ENCODE measurements around the gene RNF214. TPM values are rescaled to one million over a fixed set of nuclear protein-coding genes. Genes with fewer than 3 reads are reported as not detected.

The RNF214 gene
- total RNA-seq, 4 donors from 2014 or later: 5.0 to 10.5 (median 5.6) TPM

DNA sequence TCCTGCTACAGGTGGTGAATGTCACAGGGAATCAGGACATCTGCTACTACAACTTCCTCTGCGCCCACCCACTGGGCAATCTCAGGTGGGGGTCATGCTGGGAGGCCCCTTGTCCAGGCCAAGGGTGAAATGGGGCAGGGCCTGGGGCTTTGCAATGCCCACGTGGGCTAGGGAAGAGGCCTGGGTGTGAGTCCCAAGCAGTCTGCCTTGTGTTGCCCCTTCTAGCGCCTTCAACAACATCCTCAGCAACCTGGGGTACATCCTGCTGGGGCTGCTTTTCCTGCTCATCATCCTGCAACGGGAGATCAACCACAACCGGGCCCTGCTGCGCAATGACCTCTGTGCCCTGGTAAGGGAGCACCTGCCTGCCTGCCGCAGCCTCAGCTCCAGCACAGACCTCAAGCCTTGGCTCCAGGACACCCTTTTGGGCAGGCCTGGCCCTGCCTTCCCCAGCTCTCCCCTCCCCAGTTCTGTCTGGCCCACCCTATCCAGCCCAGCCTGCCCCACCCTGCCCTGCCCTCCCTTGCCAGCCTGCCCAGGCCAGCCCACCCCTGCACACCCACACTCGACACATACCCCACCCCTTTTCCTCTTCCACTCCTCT is 42.4 kb upstream of the RNF214 start:
- 78 to 91% methylated on average over 2 to 7 of the region's 8 CpGs for WGBS, 2 donors
- no peak for DNase-seq
- TF ChIP-seq POLR2A (IDR thresholded peaks at IDR 0.05): no peak
- TF ChIP-seq, protein P1, sequence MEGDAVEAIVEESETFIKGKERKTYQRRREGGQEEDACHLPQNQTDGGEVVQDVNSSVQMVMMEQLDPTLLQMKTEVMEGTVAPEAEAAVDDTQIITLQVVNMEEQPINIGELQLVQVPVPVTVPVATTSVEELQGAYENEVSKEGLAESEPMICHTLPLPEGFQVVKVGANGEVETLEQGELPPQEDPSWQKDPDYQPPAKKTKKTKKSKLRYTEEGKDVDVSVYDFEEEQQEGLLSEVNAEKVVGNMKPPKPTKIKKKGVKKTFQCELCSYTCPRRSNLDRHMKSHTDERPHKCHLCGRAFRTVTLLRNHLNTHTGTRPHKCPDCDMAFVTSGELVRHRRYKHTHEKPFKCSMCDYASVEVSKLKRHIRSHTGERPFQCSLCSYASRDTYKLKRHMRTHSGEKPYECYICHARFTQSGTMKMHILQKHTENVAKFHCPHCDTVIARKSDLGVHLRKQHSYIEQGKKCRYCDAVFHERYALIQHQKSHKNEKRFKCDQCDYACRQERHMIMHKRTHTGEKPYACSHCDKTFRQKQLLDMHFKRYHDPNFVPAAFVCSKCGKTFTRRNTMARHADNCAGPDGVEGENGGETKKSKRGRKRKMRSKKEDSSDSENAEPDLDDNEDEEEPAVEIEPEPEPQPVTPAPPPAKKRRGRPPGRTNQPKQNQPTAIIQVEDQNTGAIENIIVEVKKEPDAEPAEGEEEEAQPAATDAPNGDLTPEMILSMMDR (IDR thresholded peaks at IDR 0.05): no peak
- H3K4me1 ChIP-seq: peaks cover 0 to 20% (median 0%) of the 10 kb centered on the region in 3 donors
- no peaks in the 10 kb centered on the region for H3K27me3 ChIP-seq
- H3K27ac ChIP-seq: peak overlapping the region in 1 of 4 donors; percentile 29
- H3K36me3 ChIP-seq: peaks cover 29 to 92% (median 33%) of the 10 kb centered on the region in 3 donors
- H3K9me3 ChIP-seq: no peaks in the 10 kb centered on the region
- no peak overlapping the region for H3K4me3 ChIP-seq
- intact Hi-C loops (cut with DNase I): no loop called here

DNA sequence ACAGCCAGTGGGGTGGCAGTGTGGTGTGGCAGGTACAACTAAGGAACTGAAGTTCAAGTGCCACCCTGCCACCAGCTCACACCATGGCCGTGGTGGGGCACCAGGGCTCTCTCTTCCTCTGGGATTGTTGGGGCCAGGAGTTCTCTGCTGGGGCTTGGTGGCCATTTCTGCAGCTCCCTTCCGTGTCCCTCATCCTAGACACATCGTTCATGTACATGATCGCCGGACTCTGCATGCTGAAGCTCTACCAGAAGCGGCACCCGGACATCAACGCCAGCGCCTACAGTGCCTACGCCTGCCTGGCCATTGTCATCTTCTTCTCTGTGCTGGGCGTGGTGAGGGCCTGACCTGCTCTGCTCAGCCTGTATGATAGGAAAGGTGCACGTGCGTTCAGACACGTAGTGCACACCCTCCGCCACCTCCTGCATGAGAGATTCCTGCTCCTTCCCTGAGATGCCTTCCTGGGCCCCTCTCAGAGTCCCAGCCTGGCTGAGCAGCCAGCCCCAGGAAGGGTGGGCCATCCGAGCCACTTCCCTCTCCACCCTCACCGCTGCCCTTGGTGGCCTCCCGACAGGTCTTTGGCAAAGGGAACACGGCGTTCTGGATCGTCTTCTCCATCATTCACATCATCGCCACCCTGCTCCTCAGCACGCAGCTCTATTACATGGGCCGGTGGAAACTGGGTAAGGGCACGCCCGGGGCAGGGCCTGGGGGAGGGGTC is 40.6 kb upstream of the RNF214 start:
- H3K36me3 ChIP-seq: peaks cover 29 to 90% (median 33%) of the 10 kb centered on the region in 3 donors
- no peak for DNase-seq
- H3K4me3 ChIP-seq: no peak overlapping the region
- 93 to 95% methylated on average over 14 to 19 of the region's 26 CpGs for WGBS, 2 donors
- intact Hi-C loops (cut with DNase I): no loop called here
- H3K27ac ChIP-seq: no peak overlapping the region
- no peaks in the 10 kb centered on the region for H3K27me3 ChIP-seq
- no peaks in the 10 kb centered on the region for H3K9me3 ChIP-seq
- TF ChIP-seq, protein P1 (IDR thresholded peaks at IDR 0.05): no peak
- TF ChIP-seq POLR2A (IDR thresholded peaks at IDR 0.05): no peak
- H3K4me1 ChIP-seq: peaks cover 0 to 23% (median 0%) of the 10 kb centered on the region in 3 donors

DNA sequence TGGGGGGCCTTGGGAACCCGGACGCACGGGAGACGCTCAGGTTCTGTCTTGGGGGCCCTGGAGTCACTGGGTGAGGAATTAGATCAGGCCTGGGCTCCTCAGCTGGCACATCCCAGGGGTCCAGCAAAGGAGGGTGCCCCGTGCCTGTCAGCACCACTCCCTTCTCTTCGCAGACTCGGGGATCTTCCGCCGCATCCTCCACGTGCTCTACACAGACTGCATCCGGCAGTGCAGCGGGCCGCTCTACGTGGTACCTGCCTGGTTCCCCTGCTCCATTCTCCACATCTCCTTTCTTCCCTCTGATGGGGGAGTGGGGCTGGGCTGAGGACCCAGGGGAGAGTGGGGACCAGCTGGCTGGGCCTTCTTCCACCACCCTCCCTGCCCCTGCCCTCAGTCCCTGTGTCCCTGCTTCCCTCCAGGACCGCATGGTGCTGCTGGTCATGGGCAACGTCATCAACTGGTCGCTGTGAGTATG is 40.0 kb upstream of the RNF214 start:
- H3K9me3 ChIP-seq: no peaks in the 10 kb centered on the region
- H3K4me3 ChIP-seq: no peak overlapping the region
- no peak for TF ChIP-seq POLR2A (IDR thresholded peaks at IDR 0.05)
- TF ChIP-seq, protein P1 (IDR thresholded peaks at IDR 0.05): no peak
- no peak for DNase-seq
- WGBS, 2 donors: 95% methylated on average over 8 to 12 of the region's 17 CpGs
- peaks cover 29 to 84% (median 33%) of the 10 kb centered on the region in 3 donors for H3K36me3 ChIP-seq
- no peaks in the 10 kb centered on the region for H3K27me3 ChIP-seq
- no peak overlapping the region for H3K27ac ChIP-seq
- intact Hi-C loops (cut with DNase I): no loop called here
- peaks cover 0 to 29% (median 4%) of the 10 kb centered on the region in 3 donors for H3K4me1 ChIP-seq

DNA sequence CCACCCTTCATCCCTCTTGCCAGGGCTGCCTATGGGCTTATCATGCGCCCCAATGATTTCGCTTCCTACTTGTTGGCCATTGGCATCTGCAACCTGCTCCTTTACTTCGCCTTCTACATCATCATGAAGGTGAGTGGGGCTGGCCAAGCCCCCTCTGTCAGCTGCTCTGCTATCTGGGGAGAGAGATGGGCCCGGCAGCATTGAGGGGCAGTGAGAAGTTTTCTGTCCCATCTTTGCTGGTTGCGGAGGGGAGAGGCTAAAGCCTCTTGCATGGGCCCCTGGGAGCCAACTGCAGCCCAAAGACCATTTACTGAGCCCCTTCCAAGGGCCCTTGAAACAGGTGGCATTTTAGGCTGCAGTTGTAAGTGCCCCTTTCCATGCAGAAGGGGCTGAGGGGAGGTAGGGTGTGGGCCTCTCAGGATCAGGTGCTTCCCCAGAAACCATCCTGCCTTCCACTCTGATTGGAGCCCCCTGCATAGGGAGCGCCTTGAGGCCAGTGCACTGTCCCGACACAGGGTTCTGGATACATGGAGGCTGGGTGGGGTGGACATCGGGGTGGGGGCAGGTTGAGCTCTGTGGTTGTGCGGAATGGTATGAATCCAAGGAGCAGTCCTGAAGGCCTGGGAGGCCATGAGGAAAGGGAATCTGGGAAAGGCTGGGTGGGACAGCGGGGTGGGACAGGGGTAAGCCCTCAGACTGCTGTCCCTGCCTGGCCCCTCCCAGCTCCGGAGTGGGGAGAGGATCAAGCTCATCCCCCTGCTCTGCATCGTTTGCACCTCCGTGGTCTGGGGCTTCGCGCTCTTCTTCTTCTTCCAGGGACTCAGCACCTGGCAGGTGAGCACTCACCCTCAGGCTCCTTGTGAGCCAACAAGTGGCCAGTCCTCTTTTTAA is 39.1 kb upstream of the RNF214 start:
- Histone ChIP-seq H3K9me3 (no peaks in the 10 kb centered on the region), H3K27ac (peak overlapping the region in 1 of 4 donors; percentile 5), H3K4me1 (peaks cover 5 to 38% (median 13%) of the 10 kb centered on the region in 3 donors), H3K4me3 (no peak overlapping the region), H3K27me3 (no peaks in the 10 kb centered on the region), H3K36me3 (peaks cover 25 to 74% (median 29%) of the 10 kb centered on the region in 3 donors)
- TF ChIP-seq POLR2A (IDR thresholded peaks at IDR 0.05): no peak
- TF ChIP-seq, protein P1 (IDR thresholded peaks at IDR 0.05): no peak
- DNase-seq: no peak
- intact Hi-C loops (cut with DNase I): no loop called here
- WGBS, 2 donors: 77 to 93% methylated on average over 5 to 13 of the region's 15 CpGs

Data from esophagus squamous epithelium (tissue), 5 donors.